NAMALWA (cell line): ENCODE measurements around the gene ZMIZ1.
"Not testable (repeated sequence)": the region's sequence is repeated elsewhere in the genome, so short reads cannot be mapped to it uniquely, and the experiment has no call there.

ENCODE experiments used
- DNase-seq: peaks from one replicate; pipeline ENCODE4 v3.0.0-alpha.2; 2015; ENCODE audit warnings: low spot score

The ZMIZ1 gene

GRCh38 chr10:79323602-79324001 is 254.8 kb downstream of the ZMIZ1 start:
- no peak for DNase-seq

DNA sequence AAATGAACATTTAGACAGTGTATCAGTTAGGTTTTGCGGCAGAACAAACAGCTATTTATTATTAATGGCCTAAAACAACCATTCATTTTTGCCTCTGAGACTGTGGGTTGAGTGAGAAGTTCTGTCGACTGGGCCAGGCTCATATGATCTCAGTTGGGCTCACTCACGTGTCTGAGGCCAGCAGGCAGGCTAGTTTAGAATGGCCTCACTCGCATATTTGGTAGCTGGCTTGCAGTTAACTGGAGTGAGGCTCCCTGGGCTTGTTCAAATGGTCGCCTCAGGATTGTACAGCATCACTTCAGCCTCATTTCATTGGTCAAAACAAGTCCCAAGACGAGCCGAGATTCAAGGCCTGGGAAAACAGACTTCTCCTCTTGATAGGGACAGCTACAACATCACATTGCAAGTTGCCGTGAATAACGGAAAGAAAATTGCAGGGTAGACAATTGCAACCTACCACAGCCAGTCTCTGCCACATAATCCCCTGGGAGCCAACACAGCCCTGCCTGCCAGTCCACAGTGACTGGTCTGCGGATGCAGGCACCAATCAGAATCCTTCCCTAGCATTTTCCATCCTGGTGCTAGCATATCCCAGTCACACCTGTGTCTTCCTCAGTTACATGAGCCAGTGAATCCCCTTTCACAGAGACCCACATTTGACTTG is 255.4 kb downstream of the ZMIZ1 start:
- no peak for DNase-seq

DNA sequence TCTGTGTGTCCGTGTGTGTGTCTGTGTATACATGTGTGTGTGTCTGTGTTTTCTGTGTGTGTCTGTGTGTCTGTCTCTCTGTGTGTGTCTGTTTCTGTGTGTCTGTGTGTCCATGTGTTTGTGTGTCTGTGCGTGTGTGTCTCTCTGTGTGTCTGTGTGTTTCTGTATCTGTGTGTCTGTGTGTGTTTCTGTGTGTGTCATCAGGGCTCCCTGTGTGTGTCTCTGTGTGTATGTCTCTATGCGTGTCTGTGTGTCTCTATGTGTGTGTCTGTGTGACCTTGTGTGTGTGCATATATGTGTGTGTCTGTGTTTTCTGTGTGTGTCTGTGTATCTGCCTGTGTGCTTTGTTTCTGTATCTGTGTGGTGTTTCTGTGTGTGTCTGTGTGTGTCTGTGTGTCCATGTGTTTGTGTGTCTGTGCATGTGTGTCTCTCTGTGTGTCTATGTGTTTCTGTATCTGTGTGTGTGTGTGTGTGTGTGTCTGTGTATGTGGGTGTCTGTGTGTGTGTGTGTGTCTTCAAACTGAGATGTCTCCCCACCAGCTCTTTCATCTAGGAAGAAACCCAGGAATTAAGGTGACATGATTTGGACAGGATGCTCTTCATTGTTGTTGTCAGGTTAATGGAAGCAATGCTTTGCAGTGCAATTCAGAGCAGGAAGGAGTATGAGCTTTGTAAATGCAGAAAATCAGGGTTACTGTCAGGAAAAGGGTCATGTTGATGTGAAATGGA is 257.8 kb downstream of the ZMIZ1 start:
- DNase-seq: no peak

- DNase-seq: no peak
Measured at GRCh38 chr10:79327090-79327457, 258.3 kb downstream of the ZMIZ1 start.

DNA sequence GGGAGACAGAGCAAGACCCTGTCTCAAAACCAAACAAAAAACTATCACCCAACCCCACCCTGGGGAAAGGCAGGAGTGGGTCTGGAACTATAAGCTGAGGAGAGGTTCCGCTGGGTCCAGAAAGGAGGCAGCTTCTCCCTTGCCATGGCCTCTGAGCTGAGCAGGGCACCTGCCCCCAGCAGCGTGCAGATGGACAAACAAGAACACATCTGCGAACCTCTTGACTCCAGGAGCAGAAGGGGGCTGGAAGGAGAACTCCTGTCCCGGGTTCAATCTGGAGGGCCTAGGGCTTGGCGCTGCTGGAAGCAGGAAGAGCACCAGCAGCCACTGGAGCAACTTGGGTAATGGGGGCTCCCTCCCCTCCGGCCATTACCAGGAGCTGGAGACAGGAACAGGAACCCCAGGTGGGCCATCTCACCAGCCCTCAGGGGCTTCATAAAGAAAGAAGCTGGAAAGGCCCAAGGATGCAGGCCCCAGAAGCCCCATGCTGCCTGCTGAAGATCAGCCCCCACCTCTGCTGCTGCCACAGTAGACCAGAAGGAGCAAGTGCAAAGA is 259.5 kb downstream of the ZMIZ1 start:
- DNase-seq: no peak

DNA sequence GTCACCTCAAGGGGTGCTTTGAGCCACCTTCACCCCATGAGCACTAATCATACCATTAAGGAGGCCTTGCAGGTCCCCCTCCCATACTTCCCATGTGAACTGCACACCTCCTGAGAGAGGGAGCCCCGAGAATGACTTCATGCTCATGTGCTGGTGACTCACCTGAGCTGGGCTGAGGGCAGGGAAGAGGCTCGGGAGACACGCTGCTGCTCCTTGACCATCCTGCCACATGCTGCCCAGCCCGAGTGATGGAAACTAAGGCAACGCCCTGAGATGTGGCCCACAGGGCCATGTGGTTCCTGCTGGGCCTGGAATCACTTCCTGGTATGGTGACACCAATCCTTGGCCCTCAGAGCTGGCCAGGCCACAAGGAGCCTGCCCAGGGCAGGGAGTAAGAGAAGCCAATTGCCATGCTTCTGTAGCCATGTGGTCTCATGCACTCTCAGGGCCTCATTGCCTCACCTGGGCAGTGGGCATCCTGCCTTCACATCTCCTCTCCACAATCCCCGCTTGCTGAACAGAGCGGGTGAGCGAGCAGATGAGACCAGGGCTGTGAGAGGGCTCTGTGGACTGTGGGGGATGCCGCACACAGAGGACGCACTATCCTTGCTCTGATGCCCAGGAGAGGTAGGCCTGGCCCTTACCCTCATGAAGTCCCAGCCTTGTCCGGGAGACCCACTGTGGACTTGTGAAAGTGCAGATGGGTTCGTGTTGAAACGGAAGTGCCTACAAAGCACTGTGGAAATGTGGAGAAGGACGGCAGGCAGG is 260.2 kb downstream of the ZMIZ1 start:
- DNase-seq: no peak

DNA sequence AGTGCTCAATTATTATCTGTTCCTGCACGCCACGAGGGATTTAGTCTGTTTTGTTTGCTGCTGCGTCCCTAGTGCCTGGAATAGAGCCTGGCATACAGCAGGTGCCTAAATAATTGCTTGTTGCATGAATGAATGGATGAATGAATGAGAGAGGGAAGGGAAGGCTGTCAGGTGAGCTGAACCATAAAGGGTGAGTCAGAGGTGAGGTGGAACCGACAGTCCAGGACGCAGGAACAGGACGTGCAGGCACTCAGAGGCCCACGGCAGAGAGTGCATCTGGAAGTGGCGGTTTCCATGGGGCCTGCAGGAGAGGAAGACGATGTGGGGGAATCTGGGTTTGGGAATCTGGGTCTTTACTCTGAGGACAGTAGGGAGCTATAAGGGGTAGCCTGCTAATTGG is 260.8 kb downstream of the ZMIZ1 start:
- no peak for DNase-seq

DNA sequence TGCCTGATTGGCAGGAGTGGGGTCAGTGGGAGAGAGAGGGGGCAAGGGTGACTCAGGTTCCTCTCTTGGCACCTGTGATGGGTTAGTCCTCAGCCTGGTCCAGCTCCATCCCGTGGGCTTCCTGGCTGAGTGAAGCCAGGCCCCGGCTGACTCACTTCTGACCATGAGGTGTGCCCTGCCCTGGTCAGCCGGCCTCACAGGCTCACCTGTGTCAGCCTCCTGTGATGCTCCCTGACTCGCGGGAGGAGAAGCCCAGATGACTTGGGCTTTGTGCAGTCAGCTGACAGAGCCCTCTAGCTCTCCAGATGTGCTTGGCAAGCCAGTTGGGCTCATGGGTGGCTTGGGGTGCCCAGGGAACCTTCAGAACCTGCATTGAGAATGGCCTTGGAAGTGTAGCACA is 262.5 kb downstream of the ZMIZ1 start:
- no peak for DNase-seq

DNA sequence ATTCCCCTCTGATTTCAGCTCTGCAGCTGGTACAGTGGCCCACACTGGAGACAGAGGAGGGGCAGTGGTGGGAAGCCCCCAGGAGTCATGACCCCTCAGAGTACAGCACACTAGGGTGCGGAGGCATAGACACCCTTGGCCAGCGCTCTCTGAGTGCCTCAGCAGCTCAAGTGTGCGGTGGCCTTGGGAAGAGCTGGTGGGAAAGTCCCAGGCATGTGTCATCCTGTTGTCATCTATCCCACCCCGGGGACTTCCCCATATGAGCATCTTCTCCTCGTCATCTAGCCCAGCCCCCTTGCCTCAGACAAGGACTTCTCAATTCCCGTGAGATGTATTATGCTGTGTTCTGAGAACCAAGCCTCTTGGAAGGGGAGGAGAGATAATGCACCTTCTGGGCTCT is 262.9 kb downstream of the ZMIZ1 start:
- DNase-seq: peak; percentile 27

DNA sequence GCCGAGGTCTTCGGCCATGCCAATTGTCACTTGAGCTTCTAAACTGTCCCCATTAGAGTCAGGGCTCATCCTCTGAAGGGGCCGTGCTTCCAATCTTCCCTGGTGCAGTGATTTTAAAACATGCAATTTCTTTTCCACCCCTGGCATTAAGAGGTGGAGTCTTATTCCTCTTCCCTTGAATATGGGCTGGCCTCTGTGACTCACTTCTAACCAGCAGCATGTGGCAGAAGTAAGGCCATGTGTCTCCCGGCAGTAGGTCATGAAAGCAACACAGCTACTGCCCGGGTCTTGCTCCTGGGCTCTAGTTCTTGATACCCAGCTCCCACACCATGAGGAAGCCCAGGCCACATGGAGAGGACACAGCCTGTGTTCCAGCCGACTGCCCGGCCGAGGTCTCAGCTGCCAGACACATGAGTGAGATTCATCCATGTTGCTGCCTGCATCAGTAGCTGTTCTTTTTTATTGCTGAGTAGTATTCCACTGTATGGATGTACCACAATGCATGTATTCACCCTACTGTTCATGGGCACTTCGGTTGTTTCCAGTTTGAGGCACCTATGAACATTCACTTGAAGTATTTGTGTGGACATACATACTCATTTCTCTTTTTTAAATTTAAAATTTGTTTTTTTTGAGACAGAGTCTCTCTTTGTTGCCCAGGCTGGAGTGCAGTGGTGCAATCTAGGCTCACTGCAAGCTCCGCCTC is 264.0 kb downstream of the ZMIZ1 start:
- not testable (repeated sequence) for DNase-seq

DNA sequence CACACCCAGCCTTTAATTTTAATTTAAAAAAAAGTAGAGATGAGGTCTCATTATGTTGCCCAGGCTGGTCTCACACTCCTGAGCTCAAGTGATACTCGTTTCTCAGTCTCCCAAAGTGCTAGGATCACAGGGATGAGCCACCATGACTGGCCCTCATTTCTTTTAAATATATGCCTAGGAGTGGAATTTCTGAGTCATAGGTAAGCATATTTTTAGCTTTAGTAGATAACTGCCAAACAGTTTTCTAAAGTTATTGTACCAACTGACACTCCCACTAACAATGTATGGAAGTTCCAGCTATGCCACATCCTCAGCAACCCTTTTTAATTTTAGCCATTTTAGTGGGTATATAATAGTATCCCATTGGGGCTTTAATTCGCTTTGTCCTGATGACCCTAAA is 264.7 kb downstream of the ZMIZ1 start:
- DNase-seq: no peak

- no peak for DNase-seq
Measured at GRCh38 chr10:79334573-79334972, 265.8 kb downstream of the ZMIZ1 start.

DNA sequence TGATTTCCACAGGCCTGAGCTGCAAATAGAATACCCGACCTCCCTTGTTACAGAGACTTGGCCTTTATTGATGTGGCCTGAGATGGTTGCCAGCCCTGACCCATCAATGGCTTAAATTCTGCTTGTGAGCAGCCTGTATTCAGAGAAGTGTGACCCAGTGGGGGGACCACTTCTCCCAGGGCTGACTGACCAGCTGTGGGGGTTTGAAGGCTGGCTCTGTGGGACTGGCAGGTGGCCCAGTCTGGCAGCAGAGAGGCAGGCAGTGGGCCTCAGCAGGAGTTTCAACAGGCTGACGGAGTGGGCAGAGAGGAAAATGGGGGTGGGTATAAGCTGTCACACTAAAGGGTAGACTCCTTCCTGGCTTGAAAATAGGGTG is 266.3 kb downstream of the ZMIZ1 start:
- DNase-seq: no peak

DNA sequence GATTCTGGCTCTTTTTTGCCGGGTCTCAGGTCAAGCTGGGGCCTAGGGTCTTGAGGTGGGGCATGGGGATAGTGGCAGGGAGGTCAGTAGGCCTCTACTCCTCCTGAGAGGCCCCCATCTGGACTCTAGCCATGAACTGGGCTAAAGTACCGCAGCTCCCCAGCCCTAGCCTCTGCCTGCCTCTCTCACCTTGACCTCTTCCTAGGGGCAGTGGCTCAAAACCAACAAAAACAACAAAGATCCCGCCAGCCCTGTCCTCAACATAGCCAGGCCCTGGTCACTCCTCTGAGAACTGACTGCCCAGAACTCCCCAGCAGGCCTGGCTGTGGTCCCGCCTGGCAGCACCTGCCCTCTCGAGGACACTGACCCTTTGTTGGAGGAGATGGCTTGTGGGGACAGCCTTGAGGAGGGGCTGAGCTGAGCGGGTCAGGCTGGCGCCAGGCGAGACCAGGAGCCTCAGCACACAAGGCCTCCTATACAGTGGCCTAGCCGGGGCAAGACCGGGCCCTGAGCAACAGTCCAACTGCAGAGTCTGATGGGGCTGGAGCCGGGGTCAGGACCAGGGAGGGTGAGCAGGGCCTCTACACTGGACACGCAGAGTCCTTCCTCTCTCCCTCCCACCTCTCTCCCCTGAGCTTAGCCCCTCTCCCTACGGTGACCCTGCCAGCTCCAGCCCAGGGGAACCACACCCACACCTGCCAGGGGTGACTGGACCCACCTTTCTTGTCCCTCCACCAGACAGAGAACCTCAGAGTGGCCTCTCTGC is 266.9 kb downstream of the ZMIZ1 start:
- no peak for DNase-seq

- no peak for DNase-seq
Measured at GRCh38 chr10:79336276-79336675, 267.5 kb downstream of the ZMIZ1 start.

DNA sequence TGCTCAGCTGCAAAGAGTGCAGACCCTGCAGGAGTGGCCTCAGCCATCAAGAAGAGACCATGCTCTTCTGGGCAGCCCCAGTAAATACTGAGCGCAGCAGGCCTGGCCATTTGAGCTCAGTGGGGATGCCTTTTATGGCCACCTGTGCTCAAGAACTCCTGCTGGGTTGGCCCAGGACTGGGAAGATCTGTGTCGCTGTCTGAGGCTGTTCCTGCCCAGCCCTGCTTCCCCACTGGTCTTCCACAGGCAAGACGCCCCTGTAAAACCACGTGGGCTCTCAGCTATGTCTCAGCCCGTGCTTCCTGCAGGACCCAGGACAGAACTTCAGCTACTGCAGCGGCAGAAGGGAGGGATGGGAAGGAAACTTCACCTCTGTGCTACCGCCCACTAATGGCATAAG is 268.0 kb downstream of the ZMIZ1 start:
- DNase-seq: no peak

DNA sequence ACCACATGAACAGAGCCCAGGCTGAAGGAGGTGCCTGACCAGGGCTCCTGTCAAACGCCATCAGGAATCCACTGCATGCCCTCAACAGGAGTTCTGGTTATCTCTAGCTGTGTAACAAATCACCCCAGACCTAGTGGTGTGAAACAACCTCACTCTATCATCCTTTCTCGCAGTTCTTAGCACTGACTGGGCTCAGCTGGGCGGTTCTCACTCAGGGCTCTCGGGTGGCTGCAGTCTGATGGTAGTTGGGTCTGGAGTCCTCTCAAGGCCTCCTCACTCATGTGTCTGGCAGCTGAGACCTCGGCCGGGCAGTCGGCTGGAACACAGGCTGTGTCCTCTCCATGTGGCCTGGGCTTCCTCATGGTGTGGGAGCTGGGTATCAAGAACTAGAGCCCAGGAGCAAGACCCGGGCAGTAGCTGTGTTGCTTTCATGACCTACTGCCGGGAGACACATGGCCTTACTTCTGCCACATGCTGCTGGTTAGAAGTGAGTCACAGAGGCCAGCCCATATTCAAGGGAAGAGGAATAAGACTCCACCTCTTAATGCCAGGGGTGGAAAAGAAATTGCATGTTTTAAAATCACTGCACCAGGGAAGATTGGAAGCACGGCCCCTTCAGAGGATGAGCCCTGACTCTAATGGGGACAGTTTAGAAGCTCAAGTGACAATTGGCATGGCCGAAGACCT is 269.2 kb downstream of the ZMIZ1 start:
- not testable (repeated sequence) for DNase-seq

- no peak for DNase-seq
Measured at GRCh38 chr10:79339266-79339665, 270.5 kb downstream of the ZMIZ1 start.

- no peak for DNase-seq
Measured at GRCh38 chr10:79340646-79341244, 272.0 kb downstream of the ZMIZ1 start.

- no peak for DNase-seq
Measured at GRCh38 chr10:79342295-79342761, 273.6 kb downstream of the ZMIZ1 start.
